Esophagus muscularis mucosa (tissue), 4 donors: ENCODE measurements around the gene SLC29A1.

Experiments used
- EP300 ChIP-seq: sonication (generic); formaldehyde crosslinking; IDR thresholded peaks from one replicate; pipeline ENCODE4 v1.6.1; 2017; ENCODE audit warnings: antibody characterized with exemption
- POLR2A ChIP-seq: fragments of 450-650 bp; IDR thresholded peaks from one replicate; pipeline ENCODE4 v1.6.1; 2017; ENCODE audit warnings: antibody characterized with exemption, moderate library complexity, mild to moderate bottlenecking, low read depth
- TF ChIP-seq, protein P1 (sequence below), 3 experiments: fragments of 200-600 bp in 2 of 3; fragments of 450-650 bp in 1 of 3; sonication (generic) in 2 of 3; IDR thresholded peaks; one replicate each; pipeline ENCODE4 v1.5.1; 2017 to 2019; ENCODE audit warnings: antibody characterized with exemption in 3 of 3, mild to moderate bottlenecking in 2 of 3, moderate library complexity in 1 of 3

DNA sequence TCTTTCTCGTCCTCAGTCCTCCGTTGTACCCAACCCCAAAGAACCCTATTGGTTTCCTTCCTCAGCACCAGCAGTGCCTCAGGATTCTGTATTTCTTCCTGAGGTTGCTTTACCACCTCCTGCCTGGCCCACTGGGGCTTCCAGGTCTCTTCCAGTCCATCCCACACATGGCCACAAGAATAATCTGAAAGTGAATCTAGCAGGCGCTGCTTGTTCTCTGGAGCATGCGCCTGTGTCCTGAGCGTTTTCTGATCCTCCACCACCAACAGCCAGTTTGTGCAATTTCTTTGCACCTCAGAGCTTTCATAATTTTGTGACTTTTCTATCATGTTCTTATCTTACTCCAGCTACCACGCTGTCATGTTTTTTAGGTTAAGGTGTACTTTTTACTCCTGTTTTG lies 11.9 kb downstream of the SLC29A1 start:
- TF ChIP-seq, protein P1, sequence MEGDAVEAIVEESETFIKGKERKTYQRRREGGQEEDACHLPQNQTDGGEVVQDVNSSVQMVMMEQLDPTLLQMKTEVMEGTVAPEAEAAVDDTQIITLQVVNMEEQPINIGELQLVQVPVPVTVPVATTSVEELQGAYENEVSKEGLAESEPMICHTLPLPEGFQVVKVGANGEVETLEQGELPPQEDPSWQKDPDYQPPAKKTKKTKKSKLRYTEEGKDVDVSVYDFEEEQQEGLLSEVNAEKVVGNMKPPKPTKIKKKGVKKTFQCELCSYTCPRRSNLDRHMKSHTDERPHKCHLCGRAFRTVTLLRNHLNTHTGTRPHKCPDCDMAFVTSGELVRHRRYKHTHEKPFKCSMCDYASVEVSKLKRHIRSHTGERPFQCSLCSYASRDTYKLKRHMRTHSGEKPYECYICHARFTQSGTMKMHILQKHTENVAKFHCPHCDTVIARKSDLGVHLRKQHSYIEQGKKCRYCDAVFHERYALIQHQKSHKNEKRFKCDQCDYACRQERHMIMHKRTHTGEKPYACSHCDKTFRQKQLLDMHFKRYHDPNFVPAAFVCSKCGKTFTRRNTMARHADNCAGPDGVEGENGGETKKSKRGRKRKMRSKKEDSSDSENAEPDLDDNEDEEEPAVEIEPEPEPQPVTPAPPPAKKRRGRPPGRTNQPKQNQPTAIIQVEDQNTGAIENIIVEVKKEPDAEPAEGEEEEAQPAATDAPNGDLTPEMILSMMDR (IDR thresholded peaks at IDR 0.05), result no peak
- TF ChIP-seq EP300, result no peak
- no peak for TF ChIP-seq POLR2A
